PC-3 (cell line): Measurements from ENCODE around the gene TMEM185A. TPM values are rescaled to one million over a fixed set of nuclear protein-coding genes. Genes with fewer than 3 reads are reported as not detected.

Experiments
- ATAC-seq: fragments of 200-7000 bp; cut with Tn5 transposase; 2 replicates; pipeline ENCODE4 v1.9.1; 2020; ENCODE audit warnings: mild to moderate bottlenecking, moderate library complexity
- BruUV-seq: library from RNA; stranded (reverse); fragments of 400-500 nt; replicated peaks from 2 replicates; lab custom pipeline; 2021; lab: Mats Ljungman, UMichigan
- CTCF ChIA-PET: fragments of 300-600 bp; sonication (Branson Sonifier 250); formaldehyde crosslinking; loops from one replicate; lab custom pipeline; 2022; ENCODE audit warnings: antibody characterized with exemption; lab: Charles Lee
- POLR2A ChIA-PET: fragments of 300-600 bp; sonication (Branson Sonifier 250); formaldehyde crosslinking; loops from one replicate; lab custom pipeline; 2022; ENCODE audit warnings: antibody characterized with exemption; ENCODE audit not compliant: unreplicated experiment; lab: Charles Lee
- DNase-seq: peaks from one replicate; pipeline ENCODE4 v3.0.0-alpha.2; 2015
- H2AFZ ChIP-seq: fragments of 300-600 bp; sonication (generic); 2 replicates; pipeline ENCODE4 v1.6.0; 2016; ENCODE audit warnings: antibody characterized with exemption, low read length
- H3F3A ChIP-seq: fragments of 300-600 bp; sonication (generic); one replicate; pipeline ENCODE4 v1.6.0; 2017; ENCODE audit warnings: antibody characterized with exemption, low read length, control low read depth, mild to moderate bottlenecking; ENCODE audit not compliant: unreplicated experiment
- H3K27ac ChIP-seq: fragments of 300-600 bp; sonication (generic); 2 replicates; pipeline ENCODE4 v1.5.1; 2016; ENCODE audit warnings: mild to moderate bottlenecking, low read length
- H3K27me3 ChIP-seq: fragments of 300-600 bp; sonication (generic); 2 replicates; pipeline ENCODE4 v1.6.1; 2016; ENCODE audit warnings: low read length, mixed read lengths
- H3K36me3 ChIP-seq: fragments of 300-600 bp; sonication (generic); 2 replicates; pipeline ENCODE4 v1.6.1; 2016; ENCODE audit warnings: low read depth, mixed run types, low read length, mixed read lengths
- H3K4me1 ChIP-seq: fragments of 300-600 bp; sonication (generic); 2 replicates; pipeline ENCODE4 v1.5.1; 2016; ENCODE audit warnings: low read length; ENCODE audit not compliant: insufficient read depth
- H3K4me2 ChIP-seq: fragments of 300-600 bp; sonication (generic); 2 replicates; pipeline ENCODE4 v1.6.0; 2016; ENCODE audit warnings: low read length
- H3K4me3 ChIP-seq: fragments of 300-600 bp; sonication (generic); 2 replicates; pipeline ENCODE4 v1.5.1; 2016; ENCODE audit warnings: mild to moderate bottlenecking, low read length, mixed read lengths
- H3K79me2 ChIP-seq: fragments of 300-600 bp; sonication (generic); 2 replicates; pipeline ENCODE4 v1.6.1; 2017; ENCODE audit warnings: low read length, mixed read lengths
- H3K9ac ChIP-seq: fragments of 300-600 bp; sonication (generic); 2 replicates; pipeline ENCODE4 v1.6.0; 2016; ENCODE audit warnings: mild to moderate bottlenecking, low read length
- H3K9me2 ChIP-seq: fragments of 300-600 bp; sonication (generic); replicated peaks from 2 replicates; pipeline ENCODE4 v1.6.1; 2016; ENCODE audit warnings: mixed run types, low read length, mixed read lengths
- H3K9me3 ChIP-seq: fragments of 300-600 bp; sonication (generic); 2 replicates; pipeline ENCODE4 v1.6.1; 2016; ENCODE audit warnings: low read length, mixed read lengths
- H4K20me1 ChIP-seq: fragments of 300-600 bp; sonication (generic); 2 replicates; pipeline ENCODE4 v1.6.1; 2016; ENCODE audit warnings: low read length, mixed read lengths
- EZH2 ChIP-seq: fragments of 300-600 bp; sonication (generic); IDR thresholded peaks from one replicate; pipeline ENCODE4 v1.6.1; 2017; ENCODE audit warnings: antibody characterized with exemption, mild to moderate bottlenecking, low read length; ENCODE audit not compliant: unreplicated experiment
- EZH2phosphoT487 ChIP-seq: fragments of 300-600 bp; sonication (generic); IDR thresholded peaks from 2 replicates; pipeline ENCODE4 v1.6.1; 2018; ENCODE audit warnings: mild to moderate bottlenecking, antibody characterized with exemption, low read length, borderline replicate concordance
- intact Hi-C: fragments of 100-400 bp; cut with micrococcal nuclease; formaldehyde crosslinking; loops from 2 replicates; pipeline ENCODE4 v1.9.0; 2023
- total RNA-seq: library from RNA; depleted of rRNA; stranded (reverse); fragments of >200 nt; gene quantifications from 2 replicates; pipeline ENCODE4 v1.2.3, GENCODE V29; 2014
- TF ChIP-seq, protein P1 (sequence below): fragments of 300-600 bp; sonication (generic); conservative IDR thresholded peaks from 2 replicates; pipeline ENCODE4 v1.5.1; 2017; ENCODE audit warnings: antibody characterized with exemption, low read depth, mild to moderate bottlenecking, low read length

The TMEM185A gene
- total RNA-seq, 1 experiment from 2014 or later: 14.9 TPM

DNA sequence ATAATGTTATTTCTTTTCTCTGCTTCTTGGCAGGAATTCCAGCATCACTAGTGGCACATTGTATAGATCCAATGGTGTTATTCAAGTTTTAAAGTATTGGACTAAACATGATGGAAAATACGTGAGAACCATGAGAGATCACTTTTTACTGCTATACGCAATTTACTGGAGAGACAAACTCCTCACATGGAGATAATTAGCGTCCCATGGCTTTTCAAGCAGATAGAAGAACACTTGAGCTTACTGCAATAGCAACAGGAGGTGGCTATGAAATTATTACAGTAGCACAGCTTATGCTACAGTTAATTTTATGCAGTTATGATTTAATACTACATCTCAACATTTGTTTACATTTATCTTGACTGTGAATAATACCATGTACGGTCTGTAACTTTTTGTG is 11.9 kb upstream of the TMEM185A start:
- Histone ChIP-seq H3K4me1 (no peaks in the 10 kb centered on the region), H2AFZ (no peak overlapping the region), H3K36me3 (no peaks in the 10 kb centered on the region), H3K4me2 (no peak overlapping the region), H4K20me1 (no peaks in the 10 kb centered on the region), H3K79me2 (no peaks in the 10 kb centered on the region), H3K4me3 (no peak overlapping the region), H3K9ac (no peak overlapping the region), H3K27me3 (no peaks in the 10 kb centered on the region; the same call in 1 of the 2 replicates), H3K9me2 (no peaks in the 10 kb centered on the region), H3K9me3 (no peaks in the 10 kb centered on the region), H3F3A (no peaks in the 10 kb centered on the region), H3K27ac (no peak overlapping the region)
- POLR2A ChIA-PET: no interaction called here
- no TSS peak for BruUV-seq
- TF ChIP-seq, protein P1, sequence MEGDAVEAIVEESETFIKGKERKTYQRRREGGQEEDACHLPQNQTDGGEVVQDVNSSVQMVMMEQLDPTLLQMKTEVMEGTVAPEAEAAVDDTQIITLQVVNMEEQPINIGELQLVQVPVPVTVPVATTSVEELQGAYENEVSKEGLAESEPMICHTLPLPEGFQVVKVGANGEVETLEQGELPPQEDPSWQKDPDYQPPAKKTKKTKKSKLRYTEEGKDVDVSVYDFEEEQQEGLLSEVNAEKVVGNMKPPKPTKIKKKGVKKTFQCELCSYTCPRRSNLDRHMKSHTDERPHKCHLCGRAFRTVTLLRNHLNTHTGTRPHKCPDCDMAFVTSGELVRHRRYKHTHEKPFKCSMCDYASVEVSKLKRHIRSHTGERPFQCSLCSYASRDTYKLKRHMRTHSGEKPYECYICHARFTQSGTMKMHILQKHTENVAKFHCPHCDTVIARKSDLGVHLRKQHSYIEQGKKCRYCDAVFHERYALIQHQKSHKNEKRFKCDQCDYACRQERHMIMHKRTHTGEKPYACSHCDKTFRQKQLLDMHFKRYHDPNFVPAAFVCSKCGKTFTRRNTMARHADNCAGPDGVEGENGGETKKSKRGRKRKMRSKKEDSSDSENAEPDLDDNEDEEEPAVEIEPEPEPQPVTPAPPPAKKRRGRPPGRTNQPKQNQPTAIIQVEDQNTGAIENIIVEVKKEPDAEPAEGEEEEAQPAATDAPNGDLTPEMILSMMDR: no peak
- TF ChIP-seq EZH2phosphoT487 (no peak), EZH2 (no peak)
- ATAC-seq (no peak), DNase-seq (no peak)
- intact Hi-C loops: no loop called here
- CTCF ChIA-PET: no interaction called here

DNA sequence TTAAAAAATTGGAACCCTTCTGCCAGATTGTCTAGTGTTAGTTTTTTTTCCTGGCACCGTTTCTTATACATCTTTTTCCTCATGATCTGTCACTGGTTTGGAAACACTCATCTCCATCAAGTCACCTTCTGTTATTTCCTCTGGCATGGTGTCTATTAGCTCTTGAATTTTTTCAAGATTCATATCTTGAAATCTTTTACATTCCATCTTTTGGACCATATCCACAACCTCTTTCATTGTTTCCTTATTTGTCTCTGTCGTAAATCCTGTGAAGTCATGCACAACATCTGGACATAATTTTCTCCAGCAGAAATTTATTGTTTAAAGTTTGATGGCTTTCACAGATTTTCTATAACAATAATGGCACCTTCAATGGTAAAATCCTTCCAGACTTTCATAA is 10.2 kb upstream of the TMEM185A start:
- no peak overlapping the region for H3K27ac ChIP-seq
- intact Hi-C loops: no loop called here
- ChIA-PET POLR2A (no interaction called here), CTCF (no interaction called here)
- H3K4me1 ChIP-seq: no peaks in the 10 kb centered on the region
- H3K9ac ChIP-seq: no peak overlapping the region
- H4K20me1 ChIP-seq: no peaks in the 10 kb centered on the region
- H2AFZ ChIP-seq: no peak overlapping the region
- no peaks in the 10 kb centered on the region for H3K79me2 ChIP-seq
- ATAC-seq: no peak
- DNase-seq: no peak
- H3K9me2 ChIP-seq: no peaks in the 10 kb centered on the region
- no peak overlapping the region for H3K4me3 ChIP-seq
- peaks cover under 1% of the 10 kb centered on the region; the same call in 1 of the 2 replicates for H3K27me3 ChIP-seq
- no peaks in the 10 kb centered on the region for H3F3A ChIP-seq
- no peaks in the 10 kb centered on the region for H3K36me3 ChIP-seq
- H3K4me2 ChIP-seq: no peak overlapping the region
- no TSS peak for BruUV-seq
- H3K9me3 ChIP-seq: no peaks in the 10 kb centered on the region
- no peak for TF ChIP-seq EZH2
- TF ChIP-seq, protein P1: no peak
- TF ChIP-seq EZH2phosphoT487: no peak

DNA sequence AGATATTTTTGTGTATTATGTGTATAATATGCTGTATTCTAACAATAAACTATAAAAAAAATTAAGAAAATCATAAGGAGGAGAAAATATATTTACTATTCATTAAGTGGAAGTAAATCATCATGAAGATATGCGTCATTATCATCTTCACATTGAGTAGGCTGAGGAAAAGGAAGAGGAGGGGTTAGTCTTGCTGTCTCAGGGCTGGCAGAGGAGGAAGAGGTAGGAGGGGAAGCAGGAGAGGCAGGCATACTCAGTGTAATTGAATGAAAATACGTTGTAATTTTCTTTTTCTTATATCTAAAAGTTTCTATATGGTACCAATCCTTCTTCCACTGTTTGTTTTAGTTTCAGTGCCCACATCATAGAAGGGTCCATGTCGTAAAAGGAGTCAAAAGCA is 9.8 kb upstream of the TMEM185A start:
- H3K4me3 ChIP-seq: no peak overlapping the region
- H3K4me2 ChIP-seq: no peak overlapping the region
- H3K27me3 ChIP-seq: peaks cover 5% of the 10 kb centered on the region
- DNase-seq: no peak
- ChIA-PET CTCF (no interaction called here), POLR2A (no interaction called here)
- no peaks in the 10 kb centered on the region for H3F3A ChIP-seq
- H3K9ac ChIP-seq: no peak overlapping the region
- no peak for ATAC-seq
- no peak overlapping the region for H3K27ac ChIP-seq
- no peaks in the 10 kb centered on the region for H3K9me3 ChIP-seq
- H4K20me1 ChIP-seq: no peaks in the 10 kb centered on the region
- no peak overlapping the region for H2AFZ ChIP-seq
- no peak for TF ChIP-seq EZH2phosphoT487
- no peak for TF ChIP-seq EZH2
- no peaks in the 10 kb centered on the region for H3K36me3 ChIP-seq
- H3K4me1 ChIP-seq: no peaks in the 10 kb centered on the region
- intact Hi-C loops: no loop called here
- H3K9me2 ChIP-seq: no peaks in the 10 kb centered on the region
- H3K79me2 ChIP-seq: no peaks in the 10 kb centered on the region
- BruUV-seq: no TSS peak
